Stimulated activated CD8-positive, alpha-beta memory T cell treated with anti-CD3 and anti-CD28 coated beads, Interleukin-7, amount 100 ng/mL, for 24 hours (primary cell): Measurements from ENCODE around the gene CDC5L.
A peak's percentile ranks its signal among the peaks of the same experiment; 100 is the strongest.
"Not testable (repeated sequence)": the region's sequence is repeated elsewhere in the genome, so short reads cannot be mapped to it uniquely, and the experiment has no call there.

Experiments used
- DNase-seq: peaks from one replicate; pipeline ENCODE4 v3.0.0-alpha.2; 2020; ENCODE audit warnings: low read depth

The CDC5L gene

DNA sequence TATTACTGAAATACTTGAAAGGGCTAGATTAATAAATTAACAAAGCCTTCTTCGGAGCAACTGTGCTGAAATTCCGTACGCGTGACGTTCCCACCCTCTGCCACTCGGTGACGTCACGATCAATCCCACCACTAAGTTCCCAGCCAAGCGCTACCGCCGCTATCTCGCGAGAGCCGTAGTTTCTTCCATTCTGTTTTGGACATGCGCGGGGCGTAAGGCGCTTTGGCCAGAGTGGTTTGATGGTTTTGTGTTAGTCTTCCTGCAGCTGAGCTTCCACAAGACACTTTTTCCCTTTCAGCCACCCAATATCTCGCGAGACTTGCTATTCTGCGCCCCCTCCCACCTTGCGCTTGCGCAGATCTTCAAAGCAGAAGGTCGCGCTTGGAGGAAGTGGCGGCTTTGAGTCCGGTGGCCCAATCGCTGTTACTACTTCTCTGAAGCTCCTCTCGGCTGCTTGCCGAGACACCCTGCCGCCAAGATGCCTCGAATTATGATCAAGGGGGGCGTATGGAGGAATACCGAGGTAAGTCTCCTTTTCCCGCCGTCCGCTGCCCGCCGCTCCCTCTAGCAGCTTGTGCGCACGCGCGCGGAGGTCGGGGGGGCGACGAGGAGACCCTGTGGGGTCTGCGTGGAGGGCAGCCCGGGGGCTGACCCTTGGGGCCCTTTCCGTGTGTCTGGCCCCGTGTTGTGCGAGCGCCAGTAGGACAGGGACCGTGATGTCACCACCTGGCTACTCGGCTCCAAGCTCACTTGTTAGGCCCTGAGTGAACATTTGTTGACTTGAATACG lies at the start of gene CDC5L:
Gene CDC5L, plus strand, starts transcription at position 361 of the 789 bp plus-strand sequence. Its CDS starts 118 bp downstream, at position 479.
- DNase-seq = peak; percentile 86

DNA sequence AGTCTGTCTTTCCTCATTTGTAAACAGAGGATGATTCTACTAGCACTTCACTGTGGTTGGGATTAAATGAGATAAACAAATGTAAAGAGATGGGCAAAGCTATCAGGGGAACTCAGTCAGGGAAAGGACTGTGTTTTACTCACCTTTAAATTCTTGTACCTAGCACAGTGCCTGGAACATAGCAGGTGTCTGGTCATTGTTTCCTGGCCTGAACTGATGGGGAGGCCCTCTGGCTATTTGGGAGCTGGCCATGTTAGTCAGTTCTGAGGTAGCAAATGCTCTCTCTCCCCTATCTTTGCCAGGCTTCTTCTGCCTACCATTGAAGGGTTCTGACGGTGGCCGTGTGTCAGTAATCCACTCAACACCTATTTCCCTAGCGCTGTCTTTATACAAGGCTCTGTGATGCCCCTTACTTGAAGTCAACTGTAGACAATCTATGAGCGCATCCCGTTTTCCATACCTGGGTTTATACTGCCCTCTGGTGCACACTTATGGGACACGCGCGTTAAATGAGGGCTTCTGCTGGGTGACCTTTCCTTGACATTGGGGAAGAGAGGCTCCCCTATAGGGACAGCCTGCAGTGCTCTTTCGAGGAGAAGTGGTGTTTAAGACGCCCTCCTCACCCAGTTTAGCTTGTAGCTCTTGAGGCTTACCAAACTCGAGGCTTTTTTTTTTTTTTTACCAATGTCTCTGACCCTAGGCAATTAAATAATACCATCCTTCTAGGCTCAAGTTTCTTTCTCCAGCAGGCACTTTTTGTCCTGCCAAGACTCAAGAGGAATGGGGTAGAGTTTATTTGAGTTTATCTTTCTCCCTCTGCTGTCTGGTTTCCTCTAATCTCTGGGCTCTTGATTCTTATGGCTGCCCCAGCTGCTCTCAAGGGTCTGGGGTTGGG lies 49.0 kb upstream of the CDC5L start:
- peak; percentile 43 for DNase-seq

DNA sequence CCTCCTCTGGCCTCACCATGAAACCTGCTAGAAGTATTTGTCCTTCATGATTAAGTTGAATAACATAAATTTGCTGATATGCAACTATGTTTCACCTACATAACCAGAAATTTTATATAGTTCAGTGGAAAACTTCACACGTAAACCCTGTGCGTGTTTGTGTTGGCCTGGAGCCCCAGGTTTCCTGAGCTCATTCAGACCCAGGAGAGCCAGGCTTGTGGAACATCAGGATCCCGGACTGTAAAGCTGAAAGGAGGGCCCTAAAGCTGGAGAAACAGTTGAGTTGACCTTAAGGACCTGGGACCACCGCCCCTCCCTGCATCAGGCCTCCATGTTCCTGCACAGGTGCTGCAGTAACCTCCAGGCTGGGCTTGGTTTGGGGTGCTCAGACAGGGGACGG lies 48.2 kb upstream of the CDC5L start:
- no peak for DNase-seq

DNA sequence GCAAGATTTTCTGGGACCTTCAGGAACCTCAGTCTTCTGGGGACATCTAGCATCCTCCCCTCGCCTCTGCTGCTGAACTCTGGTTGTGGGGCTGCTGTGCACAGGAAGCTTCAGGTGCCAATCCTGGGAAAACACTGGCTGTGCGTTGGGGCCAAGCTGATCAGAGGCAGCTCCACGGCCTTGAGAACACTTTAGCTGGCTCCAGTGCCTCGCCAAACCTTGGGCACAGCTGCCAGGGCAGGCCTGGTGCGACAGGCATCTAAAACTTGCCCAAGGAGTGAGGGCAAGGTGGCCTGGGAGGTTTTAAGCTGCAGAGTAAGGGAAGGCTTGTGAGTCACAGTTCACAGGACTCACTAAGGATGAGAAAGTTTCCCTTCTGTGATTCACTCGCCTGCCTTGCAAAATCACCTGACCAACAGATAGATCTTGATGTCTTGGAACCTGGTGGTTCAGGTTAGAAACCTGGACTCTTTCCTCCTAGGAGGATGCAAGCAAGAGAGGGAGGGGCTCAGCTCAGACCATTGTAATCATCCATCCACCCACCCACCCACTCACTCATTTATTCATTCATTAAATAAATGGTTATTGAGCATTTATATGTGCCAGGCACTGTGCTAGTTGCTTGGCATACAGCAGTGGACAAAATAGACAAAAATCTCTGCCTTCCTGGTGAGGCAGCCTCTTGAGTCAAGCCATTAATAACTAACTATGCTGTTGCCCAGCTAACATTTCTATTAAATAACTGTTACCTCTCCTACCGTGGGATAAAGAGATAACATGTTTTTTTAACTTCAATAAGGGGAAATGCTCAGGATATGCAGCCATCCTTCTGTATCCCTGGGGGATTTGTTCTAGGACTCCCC lies 47.5 kb upstream of the CDC5L start:
- DNase-seq = no peak

DNA sequence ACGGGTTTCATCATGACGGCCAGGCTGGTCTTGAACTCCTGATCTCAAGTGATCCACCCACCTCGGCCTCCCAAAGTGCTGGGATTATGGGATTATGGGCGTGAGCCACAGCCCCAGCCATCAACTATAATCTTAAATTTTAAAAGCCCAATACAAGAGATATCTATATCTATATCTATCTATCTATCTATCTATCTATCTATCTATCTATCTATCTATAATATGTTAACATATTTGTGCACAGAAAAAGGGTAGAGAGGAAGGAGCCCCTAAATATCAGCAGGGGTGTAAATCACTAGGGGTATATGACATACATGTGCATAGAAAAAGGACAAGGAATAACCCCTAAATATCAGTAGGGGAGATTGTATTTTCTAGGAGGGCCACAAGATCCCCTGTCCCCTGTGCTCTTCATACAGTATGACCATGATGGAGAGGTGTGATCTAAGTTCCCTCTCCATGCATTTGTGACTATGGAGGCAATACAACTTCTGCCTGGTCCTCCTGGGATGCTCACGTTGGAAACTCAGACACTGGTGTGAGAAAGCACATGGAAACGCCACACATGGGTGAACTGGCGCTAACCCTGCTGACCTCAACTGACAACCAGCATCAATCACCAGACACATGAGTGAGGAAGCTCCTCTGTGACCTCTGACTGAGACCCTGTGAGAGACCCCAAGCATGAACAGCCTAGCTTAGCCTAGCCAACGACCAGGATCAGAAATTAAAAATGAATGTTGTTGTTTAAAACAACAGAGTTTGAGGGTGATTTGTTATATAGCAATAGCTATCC lies 46.2 kb upstream of the CDC5L start:
- no peak for DNase-seq

DNA sequence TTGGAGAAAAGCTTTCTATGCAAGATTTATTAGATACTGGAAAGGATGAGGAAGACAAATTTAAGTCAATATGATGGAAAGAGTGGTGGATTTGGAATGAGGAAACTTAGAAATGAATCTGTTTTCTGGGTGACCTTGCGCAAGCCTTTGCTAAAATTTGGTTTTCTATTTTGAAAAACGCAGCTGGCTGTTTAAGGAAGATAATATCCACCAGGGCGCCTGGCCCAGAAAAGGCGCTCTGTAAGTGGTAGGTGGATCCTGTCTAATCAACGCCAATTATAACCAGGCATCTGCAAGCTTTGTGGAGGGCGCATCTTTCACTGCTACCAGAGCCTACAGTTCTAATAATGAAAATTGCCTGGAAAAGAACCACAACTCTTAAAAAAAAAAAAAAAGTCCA lies 45.5 kb upstream of the CDC5L start:
- DNase-seq = no peak

GRCh38 chr6:44342489-44342888 lies 45.0 kb upstream of the CDC5L start, which contains the start of gene SPATS1:
SPATS1 (plus strand) TSS chr6:44342650; CDS start chr6:44343096, 446 bp downstream.
- DNase-seq = no peak

- not testable (repeated sequence) for DNase-seq
Measured at GRCh38 chr6:44346818-44347217, 40.7 kb upstream of the CDC5L start.

- DNase-seq = no peak
Measured at GRCh38 chr6:44349904-44350649, 37.4 kb upstream of the CDC5L start.

DNA sequence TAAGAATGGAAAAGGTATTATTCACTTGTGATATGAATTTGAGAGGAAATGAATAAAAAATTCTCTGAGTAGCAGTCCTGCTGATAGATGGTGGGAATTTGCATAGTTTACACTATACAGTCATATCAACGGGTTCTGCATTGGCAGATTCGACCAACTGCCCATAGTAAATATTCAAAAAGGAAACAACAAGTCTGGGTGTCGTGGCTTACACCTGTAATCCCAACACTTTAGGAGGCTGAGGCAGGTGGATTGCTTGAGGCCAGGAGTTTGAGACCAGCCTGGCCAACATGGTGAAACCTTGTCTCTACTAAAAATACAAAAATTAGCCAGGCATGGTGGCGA lies 36.9 kb upstream of the CDC5L start:
- DNase-seq = not testable (repeated sequence)

DNA sequence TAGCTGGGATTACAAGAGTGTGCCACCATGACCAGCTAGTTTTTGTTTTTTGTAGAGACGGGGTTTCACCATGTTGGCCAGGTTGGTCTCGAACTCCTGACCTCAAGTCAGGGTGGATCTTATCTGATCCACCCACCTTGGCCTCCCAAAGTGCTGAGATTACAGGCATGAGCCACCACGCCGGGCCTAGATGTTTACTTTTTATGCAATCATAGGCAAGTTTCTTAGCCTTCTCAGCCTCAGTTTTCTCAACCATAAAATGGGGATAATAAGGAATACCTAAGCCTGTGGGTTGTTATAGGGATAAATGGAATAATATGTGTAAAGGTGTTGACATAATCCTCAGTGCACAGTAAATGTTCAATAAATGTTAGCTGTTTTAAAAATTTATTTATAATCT lies 35.2 kb upstream of the CDC5L start:
- no peak for DNase-seq

DNA sequence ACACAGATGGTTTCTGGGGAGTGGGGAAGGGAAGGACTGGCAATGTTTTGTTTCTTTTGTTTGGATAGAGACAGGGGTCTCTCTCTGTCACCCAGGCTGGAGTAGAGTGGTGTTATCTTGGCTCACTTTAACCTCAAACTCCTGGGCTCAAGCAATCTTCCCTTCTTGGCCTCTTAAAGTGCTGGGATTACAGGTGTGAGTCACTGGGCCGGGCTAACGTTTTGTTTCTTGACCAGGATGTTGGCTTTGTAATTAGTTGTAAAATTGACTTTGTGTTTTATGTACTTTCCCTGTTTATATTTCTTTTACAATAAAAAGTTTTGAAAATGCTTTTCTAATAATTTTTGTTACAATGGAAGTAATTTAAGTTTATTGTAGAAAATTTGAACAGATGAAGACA lies 34.2 kb upstream of the CDC5L start:
- no peak for DNase-seq

DNA sequence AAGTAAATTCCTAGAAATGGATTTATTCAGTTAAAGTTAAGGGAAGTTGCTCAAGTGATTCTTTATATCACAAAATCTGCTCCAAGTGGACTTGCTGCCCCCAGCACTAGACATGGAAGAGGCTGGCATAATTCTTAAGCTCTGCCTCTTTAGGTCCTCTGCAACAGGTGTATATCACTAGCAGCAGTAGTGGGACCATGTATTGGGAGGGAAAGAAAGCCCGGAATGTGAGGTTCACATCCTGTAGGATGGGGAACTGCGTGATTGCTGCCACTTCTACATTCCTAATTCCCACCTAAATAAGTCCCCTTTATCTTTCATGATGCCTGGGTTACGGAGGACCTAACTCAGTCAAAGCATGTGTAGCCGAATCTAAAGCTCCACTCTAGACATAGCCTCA lies 31.9 kb upstream of the CDC5L start:
- no peak for DNase-seq

DNA sequence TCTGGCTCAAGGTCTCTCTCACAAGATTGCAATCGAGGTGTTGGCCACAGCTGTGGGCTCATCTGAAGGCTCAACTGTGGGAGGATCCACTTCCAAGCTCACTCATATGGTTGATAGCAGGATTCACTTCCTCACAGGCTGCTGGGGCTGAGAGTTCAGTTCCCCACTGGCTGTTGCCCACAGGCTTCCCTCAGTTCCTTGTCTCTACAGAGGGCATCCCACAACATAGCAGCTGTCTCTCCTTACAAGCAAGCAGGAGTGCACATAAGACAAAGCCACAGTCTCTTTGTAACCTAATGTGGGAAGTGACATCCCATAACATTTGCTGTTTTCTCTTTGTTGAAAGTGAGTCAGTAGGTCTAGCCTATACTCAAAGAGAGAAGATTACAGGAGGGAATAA lies 31.0 kb upstream of the CDC5L start:
- DNase-seq = no peak

DNA sequence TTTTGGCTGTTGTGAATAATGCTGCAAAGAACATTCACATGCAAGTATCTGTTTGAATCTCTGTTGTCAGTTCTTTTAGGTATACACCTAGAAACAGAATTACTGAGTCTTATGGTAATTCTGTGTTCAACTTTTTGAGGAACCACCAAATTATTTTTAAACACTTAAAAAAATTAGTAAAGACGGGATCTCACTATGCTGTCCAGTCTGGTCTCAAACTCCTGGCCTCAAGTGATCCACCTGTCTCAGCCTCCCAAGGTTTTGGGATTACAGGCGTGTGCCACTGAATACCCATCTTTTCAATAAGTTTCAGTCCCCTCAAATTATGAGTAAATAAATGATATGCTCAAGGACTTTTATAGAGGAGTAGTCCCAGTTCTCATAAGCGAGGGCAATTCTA lies 27.5 kb upstream of the CDC5L start:
- DNase-seq = no peak

GRCh38 chr6:44361947-44362346 lies 25.6 kb upstream of the CDC5L start:
- DNase-seq = no peak

DNA sequence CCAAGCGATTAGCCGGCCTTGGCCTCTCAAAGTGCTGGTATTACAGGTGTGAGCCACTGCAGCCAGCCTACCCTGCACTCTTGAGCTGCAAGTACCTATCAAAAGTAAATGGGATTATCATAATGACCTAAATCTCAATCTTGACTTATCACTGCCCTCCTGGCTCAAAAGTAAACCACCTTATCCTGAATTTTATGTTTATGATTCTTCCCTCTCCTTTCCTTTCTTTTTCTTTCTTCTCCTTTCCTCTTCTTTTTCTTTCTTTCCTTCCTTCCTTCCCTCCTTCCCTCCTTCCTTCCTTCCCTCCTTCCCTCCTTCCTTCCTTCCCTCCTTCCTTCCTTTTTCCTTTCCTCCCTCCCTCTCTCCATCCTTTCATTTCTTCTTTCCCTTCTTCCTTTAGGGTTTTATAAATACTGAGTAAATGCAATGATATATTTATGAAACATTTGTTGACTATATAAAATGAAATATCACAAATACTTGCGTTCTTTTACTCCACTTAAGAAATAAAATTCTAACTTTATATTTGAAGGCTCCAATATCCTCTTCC lies 24.1 kb upstream of the CDC5L start:
- no peak for DNase-seq

GRCh38 chr6:44366781-44367180 lies 20.7 kb upstream of the CDC5L start:
- no peak for DNase-seq

DNA sequence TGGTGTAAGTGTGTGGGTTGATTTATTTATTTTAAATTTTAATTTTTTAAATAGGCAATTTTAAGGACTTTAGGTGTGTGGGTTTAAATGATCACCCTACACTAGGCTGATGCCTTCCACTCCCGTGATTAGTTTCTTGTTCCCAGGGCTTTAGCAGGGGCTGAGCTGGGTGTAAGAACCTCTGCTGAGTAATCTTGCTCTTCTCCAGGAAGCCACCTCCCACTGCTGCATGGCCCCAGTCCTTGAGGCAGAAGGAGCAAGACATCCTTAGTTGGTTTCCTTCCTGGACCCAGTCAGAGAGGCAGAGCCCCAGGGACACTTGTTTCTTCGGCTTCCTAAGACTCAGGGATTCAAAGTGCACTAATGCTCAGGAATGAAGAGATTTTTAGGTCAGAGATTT lies 19.8 kb upstream of the CDC5L start:
- no peak for DNase-seq

DNA sequence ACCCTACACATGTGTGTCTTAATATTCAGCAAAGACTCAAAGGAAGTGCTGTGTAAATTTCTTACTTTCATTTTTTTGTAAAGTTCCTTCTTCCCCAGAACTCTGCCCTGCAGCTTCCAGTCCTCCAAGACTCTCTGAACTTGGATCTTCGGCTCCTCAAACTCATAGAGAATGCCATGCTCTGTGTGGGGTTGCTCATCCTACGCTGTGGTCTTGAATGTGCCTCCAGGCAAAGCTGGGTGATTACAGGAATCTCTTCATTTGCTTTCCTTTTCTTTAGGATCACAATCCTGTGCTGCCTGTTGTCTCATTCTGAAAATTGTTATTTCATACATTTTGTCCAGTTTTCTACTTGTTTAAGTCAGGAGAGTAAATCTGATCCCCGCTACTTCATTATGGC lies 14.5 kb upstream of the CDC5L start:
- DNase-seq = no peak
